Colon (tissue), 2 donors: ENCODE results near the gene ICA1L.
A peak's percentile ranks its signal among the peaks of the same experiment; 100 is the strongest.
"Not testable (repeated sequence)": the region's sequence is repeated elsewhere in the genome, so short reads cannot be mapped to it uniquely, and the experiment has no call there.

Experiments
- FAIRE-seq: peaks from 2 replicates; lab custom pipeline; 2012; peaks lifted over from hg19 to GRCh38; lab: Jason Lieb, UNC
- donor health status: control.
- donor health status: control.

ICA1L gene

DNA sequence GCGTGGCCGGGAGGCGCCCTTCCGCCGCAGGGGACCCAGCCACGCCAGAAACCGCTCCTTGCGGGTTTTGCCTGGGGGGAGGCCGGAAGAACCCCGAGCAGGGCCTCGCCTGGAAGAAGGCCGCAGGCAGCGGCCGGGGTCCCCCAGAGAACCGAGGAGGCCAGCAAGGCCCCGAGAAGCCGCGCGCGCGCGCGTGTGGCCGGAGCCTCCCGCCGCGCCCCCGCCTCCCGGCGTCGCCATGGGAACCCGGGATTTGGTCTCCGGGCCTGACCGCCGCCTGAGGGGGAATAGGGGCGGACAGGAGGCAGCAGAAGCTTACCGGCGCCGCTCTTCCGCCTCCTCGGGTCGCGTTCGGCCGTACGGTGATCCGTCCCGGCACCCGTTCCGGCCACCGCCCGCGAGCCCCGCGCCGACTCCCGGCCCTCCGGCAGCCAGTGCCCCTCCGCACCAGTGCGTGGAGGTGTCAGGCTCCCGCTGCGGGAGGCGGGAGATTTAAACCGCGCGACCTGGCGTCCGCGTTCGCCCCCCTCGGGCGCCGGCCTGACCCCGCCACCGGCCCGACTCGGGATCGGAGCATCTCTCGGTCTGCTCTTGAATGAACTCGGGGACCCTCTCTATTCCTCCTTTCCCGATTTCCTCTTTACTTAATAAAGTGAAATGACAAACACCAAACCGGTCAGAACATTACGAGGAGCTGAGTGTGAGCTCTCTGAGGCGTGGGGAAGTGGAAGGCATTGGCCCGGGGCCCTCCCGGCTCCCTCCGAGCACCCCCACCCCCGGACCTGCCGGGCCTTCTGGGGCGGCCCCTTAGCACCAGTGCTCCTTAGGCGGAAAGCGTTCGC lies at the start of gene ICA1L:
ICA1L (minus strand) TSS at position 467 of the 842 bp plus-strand sequence. CDS start 42,757 bp downstream, outside the sequence.
- no peak for FAIRE-seq

DNA sequence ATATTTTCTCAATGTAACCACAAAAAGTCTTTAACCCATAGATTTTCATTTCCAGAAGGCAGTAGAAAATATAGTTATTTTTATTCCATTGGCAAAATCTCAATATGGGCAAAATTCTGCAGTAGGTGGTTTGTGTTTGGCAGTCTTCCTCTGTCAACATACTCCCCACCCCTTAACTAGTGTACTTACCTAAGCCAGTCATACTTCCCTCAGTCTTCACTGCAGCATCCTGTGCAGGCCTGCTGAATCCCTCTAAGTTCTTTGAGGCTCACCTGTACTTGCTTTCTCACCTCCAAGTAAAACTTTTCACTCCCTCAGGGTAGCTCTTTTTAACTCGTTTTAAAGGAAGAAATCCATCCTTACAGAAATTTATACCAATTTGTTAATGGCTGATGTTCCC lies 47.3 kb upstream of the ICA1L start:
- no peak for FAIRE-seq

- peak; percentile 21 for FAIRE-seq
These were observed 41.0 kb upstream of the ICA1L start for GRCh38 chr2:202912342-202913201.

- FAIRE-seq: no peak
These were observed 40.2 kb upstream of the ICA1L start, which contains the start of the genes CARF and WDR12 for GRCh38 chr2:202911512-202912341. TSS of gene CARF (plus strand) at chr2:202912275. CDS start at chr2:202941903, 29,628 bp downstream. TSS of gene WDR12 (minus strand) at chr2:202911673. CDS start at chr2:202911476, 197 bp downstream.

DNA sequence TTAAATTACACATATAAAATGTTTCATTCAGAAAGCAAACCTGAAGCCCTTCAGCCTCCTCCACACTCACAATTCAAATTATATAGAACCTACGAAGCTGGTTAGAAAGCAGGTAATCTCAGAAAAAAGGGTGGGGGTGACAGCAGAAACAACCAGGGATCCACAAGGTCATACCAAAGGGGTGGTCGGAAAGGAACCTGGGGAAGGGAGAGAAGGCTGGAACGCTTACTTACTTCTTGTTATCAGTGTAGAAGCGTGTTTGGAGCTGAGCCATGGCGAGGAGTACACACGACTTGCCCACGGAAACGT lies 39.6 kb upstream of the ICA1L start:
- FAIRE-seq: no peak

DNA sequence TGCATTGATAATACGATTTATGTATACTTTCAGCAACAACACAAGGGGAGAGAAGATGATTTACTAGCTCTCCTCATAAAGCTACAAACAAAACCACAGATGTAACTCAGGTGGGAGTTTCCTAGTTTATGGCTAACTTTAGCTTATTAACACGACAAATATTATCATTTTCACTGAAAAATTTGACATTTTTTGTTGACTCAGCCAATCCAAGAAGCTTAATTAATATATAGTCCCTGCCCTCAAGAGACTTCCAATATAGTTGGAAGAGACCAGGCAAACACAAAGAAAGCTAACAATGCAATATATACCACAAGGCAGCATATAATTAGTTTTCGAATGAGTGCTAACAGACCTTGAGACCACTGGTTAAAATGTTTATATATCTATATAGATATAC lies 39.1 kb upstream of the ICA1L start:
- no peak for FAIRE-seq

DNA sequence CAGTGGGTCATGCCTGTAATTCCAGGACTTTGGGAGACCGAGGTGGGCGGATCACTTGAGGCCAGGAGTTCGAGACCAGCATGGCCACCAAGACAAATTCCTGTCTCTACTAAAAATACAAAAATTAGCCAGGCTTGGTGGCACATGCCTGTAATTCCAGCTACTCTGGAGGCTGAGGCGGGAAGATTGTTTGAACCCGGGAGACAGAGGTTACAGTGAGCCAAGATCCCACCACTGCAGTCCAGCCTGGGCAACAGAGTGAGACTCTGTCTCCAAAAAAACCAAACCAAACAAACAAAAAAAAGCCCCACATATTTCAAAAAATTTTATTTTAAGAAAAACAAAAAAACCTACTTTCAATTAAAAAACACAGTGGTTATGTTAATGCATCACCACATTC lies 38.7 kb upstream of the ICA1L start:
- FAIRE-seq: not testable (repeated sequence)

GRCh38 chr2:202909394-202910192 lies 38.0 kb upstream of the ICA1L start:
- no peak for FAIRE-seq

GRCh38 chr2:202908186-202908585 lies 36.6 kb upstream of the ICA1L start:
- no peak for FAIRE-seq

GRCh38 chr2:202905507-202905906 lies 33.9 kb upstream of the ICA1L start:
- FAIRE-seq: not testable (repeated sequence)

GRCh38 chr2:202885190-202885589 lies 13.6 kb upstream of the ICA1L start:
- no peak for FAIRE-seq

DNA sequence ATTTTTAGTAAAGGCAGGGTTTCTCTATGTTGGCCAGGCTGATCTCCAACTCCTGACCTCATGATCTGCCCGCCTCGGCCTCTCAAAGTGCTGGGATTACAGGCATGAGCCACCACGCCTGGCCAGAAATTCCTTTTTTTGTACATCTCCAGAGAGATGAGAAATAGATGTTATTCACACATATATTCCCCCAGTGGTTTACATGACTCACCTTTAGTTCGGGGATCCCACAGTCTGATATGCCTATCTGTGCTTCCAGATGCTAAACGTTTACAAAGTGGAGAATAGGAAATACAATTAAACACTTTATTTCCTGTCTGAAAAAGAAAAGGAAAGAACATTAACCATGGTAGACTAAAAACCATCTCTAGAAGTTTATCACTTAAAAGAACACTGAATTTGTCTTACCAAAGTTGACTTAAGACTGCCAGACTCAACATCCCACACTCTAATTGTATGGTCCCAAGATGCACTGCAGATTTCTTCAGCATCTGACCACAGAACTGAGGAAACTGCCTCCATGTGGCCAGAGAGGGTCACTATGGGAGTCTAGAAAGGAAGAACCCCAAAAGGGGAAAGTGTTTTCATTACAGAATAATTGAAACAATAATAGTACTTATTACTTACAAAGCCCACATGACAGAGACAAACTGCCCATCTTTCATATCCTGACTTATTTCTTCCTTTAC lies 12.6 kb upstream of the ICA1L start:
- FAIRE-seq: no peak

DNA sequence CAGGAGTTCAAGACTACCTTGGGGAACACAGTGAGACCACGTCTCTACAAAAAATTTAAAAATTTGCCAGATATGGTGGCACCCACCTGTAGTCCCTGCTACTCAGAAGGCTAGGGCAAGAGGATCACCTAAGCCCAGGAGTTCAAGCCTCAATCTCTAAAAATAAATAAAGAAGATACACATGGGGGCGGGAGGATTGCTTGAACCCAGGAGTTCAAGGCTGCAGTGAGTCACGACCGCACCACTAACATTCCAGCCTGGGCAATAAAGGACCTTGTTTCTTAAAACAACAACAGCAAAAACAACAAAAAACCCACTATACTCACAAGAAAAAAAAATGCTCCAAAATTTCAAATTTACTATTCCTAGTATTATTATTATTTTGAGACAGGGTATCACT lies 10.0 kb upstream of the ICA1L start:
- FAIRE-seq: no peak

GRCh38 chr2:202877699-202878098 lies 6.1 kb upstream of the ICA1L start:
- FAIRE-seq: no peak

GRCh38 chr2:202870431-202871299 lies 901 bp downstream of the ICA1L start:
- FAIRE-seq: peak; percentile 14

GRCh38 chr2:202861987-202862386 lies 9.6 kb downstream of the ICA1L start:
- no peak for FAIRE-seq

GRCh38 chr2:202858601-202859000 lies 13.0 kb downstream of the ICA1L start:
- FAIRE-seq: no peak

DNA sequence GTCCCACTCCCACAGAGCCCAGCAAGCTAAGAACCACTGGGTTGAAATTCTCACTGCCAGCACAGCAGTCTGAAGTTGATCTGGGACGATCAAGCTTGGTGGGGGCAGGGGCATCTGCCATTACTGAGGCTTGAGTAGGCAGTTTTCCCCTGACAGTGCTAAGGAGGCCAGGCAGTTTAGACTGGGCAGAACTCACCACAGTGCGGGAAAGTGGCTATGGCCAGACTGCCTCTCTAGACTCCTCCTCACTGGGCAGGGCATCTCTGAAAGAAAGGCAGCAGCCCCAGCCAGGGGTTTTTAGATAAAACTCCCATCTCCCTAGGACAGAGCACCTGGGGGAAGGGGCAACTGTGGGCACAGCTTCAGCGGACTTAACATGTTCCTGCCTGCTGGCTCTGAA lies 22.2 kb downstream of the ICA1L start:
- not testable (repeated sequence) for FAIRE-seq

DNA sequence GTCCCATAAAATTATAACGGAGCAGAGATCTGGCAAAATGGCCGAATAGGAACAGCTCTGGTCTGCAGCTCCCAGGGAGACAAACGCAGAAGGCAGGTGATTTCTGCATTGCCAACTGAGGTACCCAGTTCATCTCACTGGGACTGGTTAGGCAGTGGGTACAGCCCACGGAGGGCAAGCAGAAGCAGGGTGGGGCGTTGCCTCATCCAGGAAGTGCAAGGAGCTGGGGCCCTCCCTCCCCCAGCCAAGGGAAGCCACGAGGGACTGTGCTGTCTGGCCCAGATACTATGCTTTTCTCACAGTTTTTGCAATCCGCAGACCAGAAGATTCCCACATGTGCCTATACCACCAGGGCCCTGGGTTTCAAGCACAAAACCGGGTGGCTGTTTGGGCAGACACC lies 22.8 kb downstream of the ICA1L start:
- FAIRE-seq: no peak
